NK-92 (cell line): Measurements from ENCODE around the gene CDCA5.

Source experiments
- DNase-seq: peaks from one replicate; lab custom pipeline; 2025; ENCODE audit not compliant: unreplicated experiment; lab: John Stamatoyannopoulos, UW

The CDCA5 gene

DNA sequence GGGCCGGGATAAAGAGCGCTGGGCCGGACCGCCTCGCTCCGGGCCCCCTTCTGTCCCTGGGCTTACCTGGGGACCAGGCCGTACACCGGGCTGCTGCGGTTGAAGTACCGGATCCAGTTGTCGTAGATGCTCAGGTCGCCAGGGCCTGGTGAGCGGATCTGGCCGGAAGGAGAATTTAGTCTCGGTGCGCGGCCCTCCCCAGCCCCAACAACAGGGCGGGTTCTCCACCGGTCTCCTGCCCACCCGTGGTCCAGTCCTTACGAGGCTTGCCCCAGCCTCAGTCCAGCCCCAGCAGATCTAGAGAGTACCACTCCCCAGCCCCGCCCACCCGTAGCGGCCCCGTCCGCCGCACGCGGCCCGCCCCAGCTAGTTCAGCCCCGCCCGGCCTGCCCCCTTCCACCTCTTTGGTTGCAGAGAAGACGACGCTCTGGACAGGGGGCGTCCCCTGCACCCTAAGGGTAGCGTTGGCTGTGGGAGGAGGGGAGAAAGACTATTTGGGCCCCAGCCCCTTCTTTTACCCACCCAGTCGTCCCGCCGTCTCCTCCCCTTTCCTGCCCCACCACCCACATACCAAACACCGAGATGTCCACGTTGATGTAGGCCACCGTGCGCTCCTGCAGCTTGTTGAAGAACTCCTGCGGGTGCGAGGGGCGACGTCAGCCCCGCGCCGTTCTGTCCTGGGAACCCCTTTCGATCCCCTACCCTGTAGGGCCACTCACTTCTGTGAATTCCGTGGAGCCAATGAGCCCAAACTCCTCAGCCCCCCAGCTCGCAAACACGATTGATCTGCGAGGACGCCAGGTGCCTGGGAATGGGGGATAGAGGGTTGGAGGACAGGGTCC lies 36.0 kb downstream of the CDCA5 start:
- no peak for DNase-seq

DNA sequence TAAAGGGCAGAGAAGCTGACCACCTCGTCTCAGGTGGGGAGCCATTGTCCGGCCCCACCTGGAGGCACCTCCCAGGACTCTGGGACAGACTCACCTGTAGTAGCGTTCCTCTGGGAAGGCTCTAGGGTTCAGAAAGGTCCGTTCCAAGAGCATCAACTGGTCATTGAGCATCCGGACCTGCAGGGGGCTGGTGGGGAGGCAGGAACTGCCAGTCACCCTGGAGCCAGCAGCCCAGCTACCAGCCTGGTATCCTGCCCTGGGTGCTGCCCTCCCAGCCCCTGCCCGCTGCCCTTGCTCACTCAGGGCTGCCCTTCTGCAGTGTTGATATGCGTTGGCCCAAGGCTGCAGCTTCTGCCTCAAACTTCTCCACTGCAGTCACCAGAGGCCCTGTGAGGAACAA lies 38.1 kb downstream of the CDCA5 start:
- DNase-seq: no peak

- no peak for DNase-seq
Observed at GRCh38 chr11:65045061-65045460, 38.8 kb downstream of the CDCA5 start.

- DNase-seq: no peak
Observed at GRCh38 chr11:65043881-65044501, 39.8 kb downstream of the CDCA5 start.

DNA sequence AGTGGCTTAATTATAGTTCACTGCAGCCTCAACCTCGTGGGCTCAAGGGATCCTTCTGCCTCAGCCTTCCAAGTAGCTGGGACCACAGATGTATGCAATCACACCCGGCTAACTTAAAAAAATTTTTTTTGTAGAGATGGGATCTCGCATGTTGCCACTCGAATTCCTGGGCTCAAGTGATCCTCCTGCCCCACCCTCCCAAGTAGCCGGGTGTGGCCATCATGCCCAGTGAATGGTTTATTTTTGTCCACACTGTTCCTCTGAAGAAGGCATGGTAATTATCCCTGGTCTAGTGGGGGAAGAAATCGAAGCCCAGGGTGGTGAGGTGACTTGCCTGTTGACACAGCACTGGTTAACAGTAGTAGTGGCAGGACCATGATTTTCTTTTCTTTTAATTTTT lies 40.9 kb downstream of the CDCA5 start:
- DNase-seq: no peak

DNA sequence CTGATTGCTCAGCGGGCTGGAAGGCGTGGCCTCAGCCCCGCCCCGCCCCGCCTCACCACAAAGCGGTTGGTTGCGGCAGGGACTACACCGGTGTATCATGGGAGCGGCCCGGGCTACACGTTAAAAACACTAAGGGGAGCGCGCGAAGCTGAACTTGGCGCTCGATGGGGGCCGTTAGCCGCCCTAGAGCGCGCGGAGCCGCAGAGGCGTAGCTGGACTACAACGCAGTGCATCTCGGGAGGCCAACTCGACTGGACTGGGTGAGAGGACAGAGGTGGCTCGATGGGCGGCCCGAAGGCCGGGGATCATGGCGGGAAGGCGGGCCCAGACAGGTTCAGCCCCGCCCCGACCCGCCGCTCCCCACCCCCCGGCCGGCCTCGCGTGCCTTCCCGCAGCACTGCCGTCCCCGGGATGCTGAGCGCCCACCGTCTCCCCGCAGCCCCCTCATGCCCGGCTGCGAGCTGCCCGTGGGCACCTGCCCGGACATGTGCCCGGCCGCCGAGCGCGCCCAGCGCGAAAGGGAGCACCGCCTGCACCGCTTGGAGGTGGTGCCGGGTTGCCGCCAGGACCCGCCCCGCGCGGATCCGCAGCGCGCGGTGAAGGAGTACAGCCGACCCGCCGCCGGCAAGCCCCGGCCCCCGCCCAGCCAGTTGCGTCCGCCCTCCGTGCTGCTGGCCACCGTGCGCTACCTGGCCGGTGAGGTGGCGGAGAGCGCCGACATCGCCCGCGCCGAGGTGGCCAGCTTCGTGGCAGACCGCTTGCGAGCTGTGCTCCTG lies 42.8 kb downstream of the CDCA5 start, which contains the start of gene SAC3D1:
SAC3D1 (plus strand) TSS at position 364 of the 776 bp plus-strand sequence; CDS start at position 447, 83 bp downstream.
- peak; percentile 10 for DNase-seq

- no peak for DNase-seq
Observed at GRCh38 chr11:65040520-65040846, 43.4 kb downstream of the CDCA5 start.

DNA sequence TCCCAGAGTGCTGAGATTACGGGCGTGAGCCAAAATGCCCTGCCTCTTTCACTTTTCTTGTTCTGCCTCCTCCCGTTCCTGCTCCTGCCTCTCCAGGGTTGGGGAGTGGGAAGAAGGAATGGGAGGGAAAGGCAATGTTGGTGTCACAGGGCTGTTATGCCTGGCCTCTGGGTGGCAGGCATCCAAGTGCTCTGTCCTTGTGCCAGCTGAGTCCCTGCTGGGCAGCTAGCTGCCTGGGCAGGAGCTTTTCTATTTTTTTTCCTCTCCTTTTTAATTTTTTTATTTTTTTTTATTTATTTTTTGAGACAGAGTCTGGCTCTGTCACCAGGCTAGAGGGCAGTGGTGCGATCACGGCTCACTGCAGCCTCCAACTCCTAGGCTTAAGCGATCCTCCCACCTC lies 46.9 kb downstream of the CDCA5 start:
- DNase-seq: no peak

GRCh38 chr11:65035579-65035978 lies 48.3 kb downstream of the CDCA5 start:
- DNase-seq: no peak

DNA sequence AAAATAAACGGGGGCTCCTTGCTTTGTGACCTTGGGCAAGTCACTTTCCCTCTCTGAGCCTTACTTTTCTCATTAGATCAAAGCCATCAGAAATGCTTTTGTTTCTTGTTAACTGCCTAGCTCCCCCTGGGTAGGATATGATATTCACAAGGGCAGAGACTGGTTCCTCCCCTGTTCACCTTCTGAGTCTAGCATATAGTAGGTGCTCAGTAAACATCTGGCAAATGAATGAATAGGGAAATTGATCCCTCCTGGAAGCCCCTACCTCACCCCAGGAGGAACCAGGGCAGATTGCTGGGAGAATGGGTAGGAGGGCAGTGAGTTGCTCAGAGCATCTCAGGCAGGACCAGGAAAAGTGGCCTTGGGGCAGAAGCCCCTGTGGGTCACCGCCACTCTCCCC lies 49.4 kb downstream of the CDCA5 start:
- no peak for DNase-seq

- no peak for DNase-seq
Observed at GRCh38 chr11:65032216-65032615, 51.6 kb downstream of the CDCA5 start.
